Chondrocyte (in vitro differentiated cells): ENCODE data around the gene LMNTD1. TPM values are rescaled to one million over a fixed set of nuclear protein-coding genes. Genes with fewer than 3 reads are reported as not detected.

Experiments used
- DNase-seq: peaks from one replicate; pipeline ENCODE4 v3.0.0; 2021; ENCODE audit warnings: mixed read lengths, low spot score
- H3K27ac Mint-ChIP-seq: one replicate; pipeline ENCODE4 v1.8.0; 2021; ENCODE audit warnings: mild to moderate bottlenecking, moderate library complexity, mixed read lengths; ENCODE audit not compliant: unreplicated experiment
- H3K27me3 Mint-ChIP-seq: 2 replicates; pipeline ENCODE4 v1.8.0; 2021; ENCODE audit warnings: low read depth, mixed read lengths
- H3K36me3 Mint-ChIP-seq: 2 replicates; pipeline ENCODE4 v1.8.0; 2021; ENCODE audit warnings: low read depth, mixed read lengths
- H3K4me1 Mint-ChIP-seq: 2 replicates; pipeline ENCODE4 v1.8.0; 2021; ENCODE audit warnings: low read depth, mild to moderate bottlenecking, mixed read lengths
- H3K4me3 Mint-ChIP-seq: one replicate; pipeline ENCODE4 v1.8.0; 2021; ENCODE audit warnings: mild to moderate bottlenecking, moderate library complexity, mixed read lengths; ENCODE audit not compliant: unreplicated experiment
- H3K9me3 Mint-ChIP-seq: 2 replicates; pipeline ENCODE4 v1.8.0; 2021; ENCODE audit warnings: low read depth, mixed read lengths
- CTCF ChIP-seq: fragments of 200-600 bp; sonication (generic); IDR thresholded peaks from 2 replicates; pipeline ENCODE4 v1.5.0; 2021; ENCODE audit warnings: antibody characterized with exemption, mild to moderate bottlenecking, moderate library complexity
- total RNA-seq: library from RNA; stranded (reverse); gene quantifications from 3 replicates; pipeline ENCODE4 v1.2.1, GENCODE V29; 2021

Gene LMNTD1
- total RNA-seq, 1 donor from 2014 or later = not detected

GRCh38 chr12:25570418-25570817 lies 17.3 kb upstream of the LMNTD1 start:
- H3K4me1 Mint-ChIP-seq = no peaks in the 10 kb centered on the region
- H3K4me3 Mint-ChIP-seq = no peak overlapping the region
- H3K9me3 Mint-ChIP-seq = peaks cover 3% of the 10 kb centered on the region
- H3K27me3 Mint-ChIP-seq = no peaks in the 10 kb centered on the region
- H3K27ac Mint-ChIP-seq = no peak overlapping the region
- no peak for TF ChIP-seq CTCF
- H3K36me3 Mint-ChIP-seq = no peaks in the 10 kb centered on the region
- no peak for DNase-seq

GRCh38 chr12:25566202-25566949 lies 13.3 kb upstream of the LMNTD1 start:
- DNase-seq = no peak
- H3K9me3 Mint-ChIP-seq = peaks cover 10% of the 10 kb centered on the region
- no peaks in the 10 kb centered on the region for H3K36me3 Mint-ChIP-seq
- no peak overlapping the region for H3K27ac Mint-ChIP-seq
- H3K27me3 Mint-ChIP-seq = no peaks in the 10 kb centered on the region
- no peak for TF ChIP-seq CTCF
- H3K4me3 Mint-ChIP-seq = no peak overlapping the region
- no peaks in the 10 kb centered on the region for H3K4me1 Mint-ChIP-seq

- H3K4me3 Mint-ChIP-seq = no peak overlapping the region
- H3K27me3 Mint-ChIP-seq = no peaks in the 10 kb centered on the region
- no peak for DNase-seq
- no peaks in the 10 kb centered on the region for H3K36me3 Mint-ChIP-seq
- peaks cover 5% of the 10 kb centered on the region for H3K9me3 Mint-ChIP-seq
- H3K4me1 Mint-ChIP-seq = no peaks in the 10 kb centered on the region
- TF ChIP-seq CTCF = no peak
- no peak overlapping the region for H3K27ac Mint-ChIP-seq
These were observed 5.5 kb upstream of the LMNTD1 start for GRCh38 chr12:25558586-25558985.

GRCh38 chr12:25557830-25558436 lies 4.8 kb upstream of the LMNTD1 start:
- Mint-ChIP-seq H3K27me3 (no peaks in the 10 kb centered on the region), H3K9me3 (peaks cover 5% of the 10 kb centered on the region), H3K36me3 (no peaks in the 10 kb centered on the region), H3K4me3 (no peak overlapping the region), H3K4me1 (peaks cover 5% of the 10 kb centered on the region), H3K27ac (no peak overlapping the region)
- TF ChIP-seq CTCF = peak; percentile 80
- DNase-seq = no peak

GRCh38 chr12:25556153-25556552 lies 3.1 kb upstream of the LMNTD1 start:
- Mint-ChIP-seq H3K27ac (no peak overlapping the region), H3K9me3 (peaks cover 4% of the 10 kb centered on the region), H3K36me3 (no peaks in the 10 kb centered on the region), H3K27me3 (no peaks in the 10 kb centered on the region), H3K4me3 (no peak overlapping the region), H3K4me1 (peaks cover 10% of the 10 kb centered on the region)
- DNase-seq = no peak
- no peak for TF ChIP-seq CTCF
